H1 (cell line): ENCODE data around the gene SPDYE1. TPM values are rescaled to one million over a fixed set of nuclear protein-coding genes. Genes with fewer than 3 reads are reported as not detected.

Source experiments
- CTCF ChIA-PET: fragments of 300-600 bp; sonication (Branson Sonifier 250); formaldehyde crosslinking; loops from one replicate; lab custom pipeline; 2021; ENCODE audit not compliant: partially characterized antibody; lab: Charles Lee
- POLR2A ChIA-PET: fragments of 300-600 bp; sonication (Branson Sonifier 250); formaldehyde crosslinking; loops from one replicate; lab custom pipeline; 2021; ENCODE audit warnings: inconsistent platforms; ENCODE audit not compliant: partially characterized antibody; lab: Charles Lee
- DNase-seq, 2 experiments: peaks; one replicate each; pipeline versions ENCODE4 v3.0.0 to v3.0.0-alpha.2; 2010 to 2022; ENCODE audit warnings: low spot score in 2 of 2, low read depth in 1 of 2, mixed read lengths in 1 of 2
- FAIRE-seq: peaks from 2 replicates; lab custom pipeline; 2011; peaks lifted over from hg19 to GRCh38; lab: Jason Lieb, UNC
- H2AFZ ChIP-seq: 2 replicates; pipeline ENCODE4 v1.8.1; 2012; ENCODE audit warnings: low read length, inconsistent platforms
- H2AK5ac ChIP-seq: 2 replicates; pipeline ENCODE4 v1.6.1; 2013; ENCODE audit warnings: low read depth, low read length
- H2BK120ac ChIP-seq: replicated peaks from 2 replicates; pipeline ENCODE3; 2013; ENCODE audit warnings: low read depth, low read length, inconsistent platforms
- H2BK12ac ChIP-seq: 2 replicates; pipeline ENCODE4 v1.6.1; 2013; ENCODE audit warnings: low read depth, low read length
- H2BK15ac ChIP-seq: 2 replicates; pipeline ENCODE4 v1.6.1; 2013; ENCODE audit warnings: low read length
- H2BK20ac ChIP-seq: 2 replicates; pipeline ENCODE4 v1.6.1; 2013; ENCODE audit warnings: low read length
- H2BK5ac ChIP-seq: 2 replicates; pipeline ENCODE4 v1.6.1; 2013; ENCODE audit warnings: low read depth, low read length
- H3K14ac ChIP-seq: 2 replicates; pipeline ENCODE4 v1.6.1; 2013; ENCODE audit warnings: inconsistent platforms; ENCODE audit not compliant: insufficient read length
- H3K18ac ChIP-seq: 2 replicates; pipeline ENCODE4 v1.6.1; 2013; ENCODE audit warnings: low read length; ENCODE audit errors: extremely low read depth
- H3K23ac ChIP-seq: 2 replicates; pipeline ENCODE4 v1.6.1; 2013; ENCODE audit warnings: inconsistent platforms; ENCODE audit not compliant: insufficient read length
- H3K23me2 ChIP-seq: 2 replicates; pipeline ENCODE4 v1.6.1; 2013; ENCODE audit warnings: low read depth, low read length
- H3K27ac ChIP-seq: 2 replicates; pipeline ENCODE4 v1.6.1; 2011; ENCODE audit warnings: low read depth, low read length, inconsistent platforms
- H3K27me3 ChIP-seq, 4 experiments: replicated peaks in 1 of 4; 1 replicate in 1 of 4; 2 replicates in 3 of 4; pipeline versions ENCODE4 v1.6.1 to v1.8.1; 2011 to 2013; ENCODE audit warnings: low read length in 3 of 4, mild to moderate bottlenecking in 3 of 4, inconsistent platforms in 2 of 4, mixed read lengths in 2 of 4, moderate library complexity in 1 of 4; ENCODE audit not compliant: control insufficient read depth in 3 of 4, insufficient read depth in 3 of 4; ENCODE audit errors: extremely low read depth in 1 of 4
- H3K36me3 ChIP-seq, 4 experiments: 2 replicates each; pipeline versions ENCODE4 v1.6.1 to v1.8.1; 2011 to 2013; ENCODE audit warnings: mild to moderate bottlenecking in 4 of 4, low read length in 3 of 4, moderate library complexity in 2 of 4, control low read depth in 1 of 4, inconsistent platforms in 1 of 4; ENCODE audit not compliant: insufficient read depth in 4 of 4, control insufficient read depth in 2 of 4
- H3K4ac ChIP-seq: replicated peaks from 2 replicates; pipeline ENCODE3; 2013; ENCODE audit warnings: low read length, low read depth, mixed read lengths, inconsistent platforms; ENCODE audit not compliant: insufficient read length
- H3K4me1 ChIP-seq, 4 experiments: replicated peaks in 1 of 4; 1 replicate in 1 of 4; 2 replicates in 3 of 4; pipeline versions ENCODE4 v1.6.1 to v1.8.1; 2011 to 2013; ENCODE audit warnings: low read length in 3 of 4, inconsistent platforms in 2 of 4, mixed read lengths in 1 of 4; ENCODE audit not compliant: insufficient read depth in 4 of 4, control insufficient read depth in 3 of 4
- H3K4me2 ChIP-seq, 2 experiments: 2 replicates each; pipeline versions ENCODE4 v1.6.1 to v1.8.1; 2011 to 2013; ENCODE audit warnings: low read depth in 2 of 2, low read length in 2 of 2, control low read depth in 1 of 2, inconsistent platforms in 1 of 2, mild to moderate bottlenecking in 1 of 2; ENCODE audit not compliant: insufficient read depth in 1 of 2
- H3K4me3 ChIP-seq, 4 experiments: fragments of 200-600, 300-600 bp in 1 of 4; sonication (generic), shearing (Covaris generic), sonication (Bioruptor Twin) in 1 of 4; 2 replicates each; pipeline versions ENCODE4 v1.5.1 to v1.8.1; 2011 to 2016; ENCODE audit warnings: low read length in 4 of 4, low read depth in 3 of 4, control low read depth in 2 of 4, inconsistent platforms in 2 of 4, mild to moderate bottlenecking in 2 of 4, mixed read lengths in 1 of 4, moderate library complexity in 1 of 4; ENCODE audit not compliant: insufficient read depth in 2 of 4; ENCODE audit errors: extremely low read depth in 1 of 4
- H3K56ac ChIP-seq: replicated peaks from 2 replicates; pipeline ENCODE3; 2013; ENCODE audit warnings: low read depth, mild to moderate bottlenecking, mixed read lengths, low read length, inconsistent platforms; ENCODE audit not compliant: insufficient read length
- H3K79me1 ChIP-seq: 2 replicates; pipeline ENCODE4 v1.6.1; 2013; ENCODE audit warnings: low read depth, low read length, control low read depth
- H3K79me2 ChIP-seq, 2 experiments: 2 replicates each; pipeline versions ENCODE4 v1.6.1 to v1.8.1; 2012 to 2013; ENCODE audit warnings: low read length in 2 of 2, mild to moderate bottlenecking in 2 of 2, inconsistent platforms in 1 of 2; ENCODE audit not compliant: insufficient read depth in 2 of 2, control insufficient read depth in 1 of 2
- H3K9ac ChIP-seq, 4 experiments: replicated peaks in 1 of 4; 1 replicate in 1 of 4; 2 replicates in 3 of 4; pipeline versions ENCODE4 v1.6.1 to v1.8.1; 2011 to 2013; ENCODE audit warnings: low read depth in 3 of 4, low read length in 3 of 4, control low read depth in 2 of 4, mild to moderate bottlenecking in 2 of 4, moderate library complexity in 2 of 4, inconsistent platforms in 1 of 4; ENCODE audit errors: extremely low read depth in 1 of 4
- H3K9me3 ChIP-seq, 2 experiments: 2 replicates each; pipeline versions ENCODE4 v1.6.1 to v1.8.1; 2012 to 2013; ENCODE audit warnings: mild to moderate bottlenecking in 2 of 2, moderate library complexity in 2 of 2, control low read depth in 1 of 2, inconsistent platforms in 1 of 2, low read depth in 1 of 2, low read length in 1 of 2, mixed read lengths in 1 of 2; ENCODE audit not compliant: insufficient read depth in 2 of 2
- H4K20me1 ChIP-seq, 2 experiments: replicated peaks in 1 of 2; 2 replicates each; pipeline versions ENCODE3 to v1.8.1; 2011 to 2013; ENCODE audit warnings: inconsistent platforms in 2 of 2, low read length in 2 of 2, mild to moderate bottlenecking in 1 of 2; ENCODE audit not compliant: insufficient read depth in 2 of 2, control insufficient read depth in 1 of 2
- H4K5ac ChIP-seq: 2 replicates; pipeline ENCODE4 v1.6.1; 2013; ENCODE audit warnings: low read length, low read depth, mixed read lengths, inconsistent platforms; ENCODE audit not compliant: insufficient read length
- H4K8ac ChIP-seq: 2 replicates; pipeline ENCODE4 v1.8.0; 2013; ENCODE audit warnings: mild to moderate bottlenecking, moderate library complexity, low read length, inconsistent platforms; ENCODE audit not compliant: insufficient read depth; ENCODE audit errors: extremely low read depth
- H4K91ac ChIP-seq: replicated peaks from 2 replicates; pipeline ENCODE3; 2013; ENCODE audit warnings: low read length, mixed read lengths, inconsistent platforms; ENCODE audit not compliant: insufficient read length
- CBX5 ChIP-seq: fragments of 300-800, 300-1000 bp; sonication (generic); IDR thresholded peaks from 2 replicates; pipeline ENCODE4 v1.7.1; 2016; ENCODE audit warnings: antibody characterized with exemption, low read length, low read depth
- CBX8 ChIP-seq: fragments of 300-800, 300-1000 bp; sonication (generic); IDR thresholded peaks from 2 replicates; pipeline ENCODE4 v1.7.1; 2016; ENCODE audit warnings: low read depth, low read length, borderline replicate concordance
- CHD1 ChIP-seq: IDR thresholded peaks from 2 replicates; pipeline ENCODE4 v1.6.1; 2012; ENCODE audit warnings: low read depth, low read length, improper control_type of control experiment
- CTCF ChIP-seq, 3 experiments: IDR thresholded peaks; 1 replicate in 2 of 3; 2 replicates in 1 of 3; pipeline versions ENCODE4 v1.5.1 to v1.6.1; 2011; ENCODE audit warnings: low read length in 3 of 3, mild to moderate bottlenecking in 3 of 3, inconsistent platforms in 2 of 3, low read depth in 1 of 3, moderate library complexity in 1 of 3; ENCODE audit not compliant: insufficient read depth in 1 of 3; ENCODE audit errors: control extremely low read depth in 1 of 3
- FOSL1 ChIP-seq: IDR thresholded peaks from 2 replicates; pipeline ENCODE4 v1.6.1; 2011; ENCODE audit warnings: mild to moderate bottlenecking, low read depth, low read length, moderate library complexity; ENCODE audit not compliant: insufficient read depth
- KDM5A ChIP-seq: fragments of 200-600 bp; IDR thresholded peaks from 2 replicates; pipeline ENCODE4 v1.7.1; 2012; ENCODE audit warnings: mild to moderate bottlenecking, low read length, inconsistent platforms, mixed read lengths
- RAD21 ChIP-seq, 2 experiments: IDR thresholded peaks in 1 of 2; conservative IDR thresholded peaks in 1 of 2; 2 replicates each; pipeline ENCODE4 v1.6.1; 2011; ENCODE audit warnings: low read depth in 2 of 2, low read length in 2 of 2, improper control_type of control experiment in 1 of 2, inconsistent platforms in 1 of 2, mild to moderate bottlenecking in 1 of 2, moderate library complexity in 1 of 2
- TBP ChIP-seq: IDR thresholded peaks from 2 replicates; pipeline ENCODE4 v1.6.1; 2011; ENCODE audit warnings: low read depth, low read length, improper control_type of control experiment
- WGBS, 2 experiments: shearing (Covaris generic) in 1 of 2; methylation state at CpG; one replicate each; pipeline versions ENCODE4 v1.1.6 to v1.1.7; 2013 to 2015; ENCODE audit warnings: low lambda C conversion rate in 2 of 2, mixed read lengths in 2 of 2, inconsistent platforms in 1 of 2, low coverage in 1 of 2, missing lambda C conversion rate in 1 of 2; ENCODE audit not compliant: insufficient replicate concordance in 2 of 2, insufficient coverage in 1 of 2, insufficient read length in 1 of 2; ENCODE audit errors: extremely low coverage in 1 of 2, missing lambda C conversion rate in 1 of 2; 5-methylcytosine and 5-hydroxymethylcytosine counted together
- polyA plus RNA-seq, 7 experiments: library from polyadenylated mRNA; depleted of rRNA in 3 of 7; stranded (reverse) in 5 of 7; unstranded in 2 of 7; fragments of >200 nt in 5 of 7; fragments of 200-250 nt in 2 of 7; gene quantifications; 1 replicate in 5 of 7; 2 replicates in 1 of 7; 4 replicates in 1 of 7; pipeline versions ENCODE4 v1.2.1 to v1.2.3, GENCODE V29; 2011 to 2013; ENCODE audit warnings: missing spikeins in 2 of 7, mixed read lengths in 2 of 7
- total RNA-seq: library from RNA; stranded (reverse); fragmentation: NEBNext Ultra II Directional; extraction: Animal tissue kit (Norgen Biotek cat#: 25700); gene quantifications from 2 replicates; pipeline ENCODE4 v1.2.1, GENCODE V29; 2021

SPDYE1 gene
- total and polyA plus RNA-seq, 2 of the 8 experiments (the other 6 are each of a cell fraction or from before 2014, with no cell fraction given): not detected

DNA sequence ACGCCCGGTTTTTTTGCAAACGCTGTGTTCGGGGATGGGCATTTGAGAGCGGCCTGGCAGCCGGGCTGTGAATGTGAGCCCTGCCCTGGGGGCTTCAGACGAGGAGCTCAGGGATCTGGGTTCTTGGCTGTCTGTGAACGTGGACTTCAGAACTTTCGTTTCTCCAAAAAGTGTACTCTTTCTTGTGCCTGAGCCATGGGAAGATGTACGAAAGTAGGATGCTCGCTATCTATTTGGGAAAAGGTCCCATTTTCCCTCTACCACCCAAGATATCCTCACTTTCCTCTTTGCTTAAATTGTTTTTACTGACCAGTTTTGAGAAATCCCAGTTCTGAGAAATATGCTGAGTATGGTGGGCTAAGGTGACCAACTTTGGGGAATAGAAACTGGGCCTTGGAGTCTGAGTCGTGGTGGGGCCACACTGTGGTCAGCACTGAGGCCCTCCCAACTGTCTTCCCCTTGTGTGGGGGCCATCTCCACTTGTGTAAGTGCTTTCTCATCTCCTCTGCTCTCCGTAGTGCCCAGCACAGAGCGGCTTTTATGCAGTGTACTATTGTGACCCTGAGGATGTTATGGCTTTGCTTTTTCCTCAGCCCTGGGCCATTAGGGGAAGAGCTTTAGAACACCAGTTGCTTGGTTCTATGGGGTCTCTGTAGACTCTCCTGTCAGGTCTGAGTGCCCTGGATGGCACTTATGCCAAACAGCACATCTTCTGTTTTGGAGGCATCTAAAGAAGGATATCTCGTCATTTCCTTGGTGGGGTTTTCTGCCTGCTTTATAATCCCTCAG is 47.7 kb downstream of the SPDYE1 start:
- Histone ChIP-seq H4K5ac (no peak overlapping the region), H2BK12ac (no peak overlapping the region), H3K36me3 (peaks cover 0 to 7% (median under 1%) of the 10 kb centered on the region in 4 experiments; a peak in 2 of 8 replicates), H3K4me1 (peaks cover 0 to 6% (median 0%) of the 10 kb centered on the region in 4 experiments; a peak in 3 of 7 replicates), H3K56ac (no peak overlapping the region), H3K18ac (no peak overlapping the region), H3K9me3 (no peaks in the 10 kb centered on the region), H2BK5ac (no peak overlapping the region), H4K91ac (no peak overlapping the region), H3K79me1 (peaks cover 2% of the 10 kb centered on the region; the same call in 1 of the 2 replicates), H2AK5ac (no peak overlapping the region), H2AFZ (no peak overlapping the region), H3K4me2 (peak overlapping the region; percentile 87 to 89), H3K23ac (no peak overlapping the region), H3K79me2 (peaks cover 0 to 25% of the 10 kb centered on the region in 2 experiments; a peak in 2 of 4 replicates), H2BK15ac (no peak overlapping the region), H2BK20ac (no peak overlapping the region), H3K27ac (no peak overlapping the region), H2BK120ac (no peak overlapping the region), H3K23me2 (peaks cover 13% of the 10 kb centered on the region), H3K9ac (peak overlapping the region; percentile 38 to 68 (median 48); a peak in 6 of 7 replicates), H3K4ac (peak overlapping the region; percentile 21), H3K27me3 (no peaks in the 10 kb centered on the region; a peak in 1 of 7 replicates), H3K4me3 (peak overlapping the region; percentile 79 to 92 (median 83)), H4K8ac (no peak overlapping the region; the same call in 1 of the 2 replicates), H3K14ac (no peak overlapping the region), H4K20me1 (peaks cover 2 to 8% of the 10 kb centered on the region in 2 experiments)
- ChIA-PET CTCF (interaction anchor here (0.8 to 2.2 kb wide), 3 partner anchors 18 to 30 kb away, joined by 4 to 9 read pairs (median 5); no protein-coding TSS in a partner anchor), POLR2A (interaction anchor here (0.6 to 2.8 kb wide), 5 partner anchors 10 to 141 kb away, joined by 3 to 16 read pairs (median 8); partner anchors contain the start of gene PGAM2)
- 36% methylated on average over 15 of the region's 15 CpGs; no CpG with 5 or more reads in 1 of the 2 experiments for WGBS, 2 experiments
- FAIRE-seq: no peak
- no peak for DNase-seq
- TF ChIP-seq FOSL1 (no peak), CTCF (IDR thresholded peaks at IDR 0.05; ENCODE audit: control extremely low read depth in 1 of 3, insufficient read depth in 1 of 3, low read depth in 1 of 3, low read length in 3 of 3) (no peak), CBX8 (no peak), CHD1 (no peak), KDM5A (no peak), RAD21 (IDR thresholded peaks at IDR 0.05 in 1 of 2, conservative IDR thresholded peaks at IDR 0.05 in 1 of 2; ENCODE audit: low read depth in 2 of 2, low read length in 2 of 2) (no peak), CBX5 (no peak), TBP (no peak)
